PC-3 (cell line): ENCODE data around the gene GSDME.

ENCODE experiments used
- EZH2phosphoT487 ChIP-seq: fragments of 300-600 bp; sonication (generic); IDR thresholded peaks from 2 replicates; pipeline ENCODE4 v1.6.1; 2018; ENCODE audit warnings: mild to moderate bottlenecking, antibody characterized with exemption, low read length, borderline replicate concordance
- TF ChIP-seq, protein P1 (sequence below): fragments of 300-600 bp; sonication (generic); conservative IDR thresholded peaks from 2 replicates; pipeline ENCODE4 v1.5.1; 2017; ENCODE audit warnings: antibody characterized with exemption, low read depth, mild to moderate bottlenecking, low read length

- TF ChIP-seq, protein P1, sequence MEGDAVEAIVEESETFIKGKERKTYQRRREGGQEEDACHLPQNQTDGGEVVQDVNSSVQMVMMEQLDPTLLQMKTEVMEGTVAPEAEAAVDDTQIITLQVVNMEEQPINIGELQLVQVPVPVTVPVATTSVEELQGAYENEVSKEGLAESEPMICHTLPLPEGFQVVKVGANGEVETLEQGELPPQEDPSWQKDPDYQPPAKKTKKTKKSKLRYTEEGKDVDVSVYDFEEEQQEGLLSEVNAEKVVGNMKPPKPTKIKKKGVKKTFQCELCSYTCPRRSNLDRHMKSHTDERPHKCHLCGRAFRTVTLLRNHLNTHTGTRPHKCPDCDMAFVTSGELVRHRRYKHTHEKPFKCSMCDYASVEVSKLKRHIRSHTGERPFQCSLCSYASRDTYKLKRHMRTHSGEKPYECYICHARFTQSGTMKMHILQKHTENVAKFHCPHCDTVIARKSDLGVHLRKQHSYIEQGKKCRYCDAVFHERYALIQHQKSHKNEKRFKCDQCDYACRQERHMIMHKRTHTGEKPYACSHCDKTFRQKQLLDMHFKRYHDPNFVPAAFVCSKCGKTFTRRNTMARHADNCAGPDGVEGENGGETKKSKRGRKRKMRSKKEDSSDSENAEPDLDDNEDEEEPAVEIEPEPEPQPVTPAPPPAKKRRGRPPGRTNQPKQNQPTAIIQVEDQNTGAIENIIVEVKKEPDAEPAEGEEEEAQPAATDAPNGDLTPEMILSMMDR = no peak
- TF ChIP-seq EZH2phosphoT487 = no peak
Observed at GRCh38 chr7:24750441-24751055, 6.7 kb downstream of the GSDME start.
